H1 (cell line): Measurements from ENCODE around the gene STXBP4. TPM values are rescaled to one million over a fixed set of nuclear protein-coding genes. Genes with fewer than 3 reads are reported as not detected.

Experiments used
- CBX5 ChIP-seq: fragments of 300-800, 300-1000 bp; sonication (generic); IDR thresholded peaks from 2 replicates; pipeline ENCODE4 v1.7.1; 2016; ENCODE audit warnings: antibody characterized with exemption, low read length, low read depth
- RXRA ChIP-seq: IDR thresholded peaks from 2 replicates; pipeline ENCODE4 v1.6.1; 2011; ENCODE audit warnings: low read depth, mild to moderate bottlenecking, low read length, moderate library complexity; ENCODE audit not compliant: insufficient read depth
- TCF12 ChIP-seq: IDR thresholded peaks from 2 replicates; pipeline ENCODE4 v1.6.1; 2011; ENCODE audit warnings: low read depth, mild to moderate bottlenecking, low read length
- polyA plus RNA-seq, 7 experiments: library from polyadenylated mRNA; depleted of rRNA in 3 of 7; stranded (reverse) in 5 of 7; unstranded in 2 of 7; fragments of >200 nt in 5 of 7; fragments of 200-250 nt in 2 of 7; gene quantifications; 1 replicate in 5 of 7; 2 replicates in 1 of 7; 4 replicates in 1 of 7; pipeline versions ENCODE4 v1.2.1 to v1.2.3, GENCODE V29; 2011 to 2013; ENCODE audit warnings: missing spikeins in 2 of 7, mixed read lengths in 2 of 7
- total RNA-seq: library from RNA; stranded (reverse); fragmentation: NEBNext Ultra II Directional; extraction: Animal tissue kit (Norgen Biotek cat#: 25700); gene quantifications from 2 replicates; pipeline ENCODE4 v1.2.1, GENCODE V29; 2021

Gene STXBP4
- total and polyA plus RNA-seq, 2 of the 8 experiments (the other 6 are each of a cell fraction or from before 2014, with no cell fraction given), result 3.2 to 18.5 TPM

DNA sequence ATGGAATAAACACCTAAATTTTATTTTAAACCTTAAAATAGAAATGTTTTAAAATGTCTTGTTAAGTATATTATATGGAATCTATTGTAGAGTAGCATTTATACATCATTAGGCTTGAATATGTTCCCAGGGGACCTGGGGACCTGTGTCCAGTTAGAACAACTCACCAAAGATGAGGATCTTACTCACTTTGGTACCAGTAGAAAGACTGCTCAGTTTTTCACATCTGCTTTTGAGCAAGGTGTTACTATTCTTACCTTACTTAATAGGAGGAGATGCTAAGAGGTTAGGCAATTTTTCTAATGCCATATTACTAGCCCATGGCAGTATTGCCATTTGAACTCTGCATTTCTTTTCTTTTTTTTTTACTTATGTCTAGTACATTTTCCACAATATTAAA, 14.7 kb downstream of the STXBP4 start (continued):
- TF ChIP-seq RXRA, result no peak
- no peak for TF ChIP-seq CBX5
- no peak for TF ChIP-seq TCF12
